ENCODE results near the gene GLYATL2.

Gene GLYATL2

DNA sequence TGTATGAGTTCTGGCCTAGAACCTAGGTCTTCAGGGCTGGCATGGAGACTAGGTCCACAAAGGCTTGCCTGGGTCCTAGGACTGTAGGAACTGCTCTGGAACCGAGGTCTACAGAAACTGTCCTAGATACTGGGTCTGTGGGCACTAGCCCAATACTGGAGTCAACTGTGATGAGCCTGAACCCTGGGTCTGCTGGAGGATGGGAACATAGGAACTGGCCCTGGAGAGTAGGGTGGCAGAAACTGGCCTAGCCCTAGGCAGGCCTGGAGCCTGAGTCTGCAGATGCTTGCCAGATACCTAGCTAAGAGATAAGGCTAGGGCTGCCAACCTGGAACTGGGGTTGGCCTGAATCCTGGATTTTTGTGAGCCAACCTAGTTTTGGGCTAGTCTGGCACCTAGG is 19.2 kb upstream of the GLYATL2 start:
- no peaks in the 10 kb centered on the region for H4K20me1 ChIP-seq (ENCODE audit: insufficient read depth)
- no peak overlapping the region for H2AFZ ChIP-seq (ENCODE audit: low read depth)
- no peaks in the 10 kb centered on the region for H3K36me3 ChIP-seq (ENCODE audit: insufficient read depth)
- H3K27ac ChIP-seq = no peak overlapping the region
- no peak overlapping the region for H3K4me2 ChIP-seq
- H3K9ac ChIP-seq = no peak overlapping the region
- no peaks in the 10 kb centered on the region for H3K27me3 ChIP-seq (ENCODE audit: insufficient read depth, low read depth)
- no peak overlapping the region for H3K4me3 ChIP-seq (IDR thresholded peaks at IDR 0.05; ENCODE audit: insufficient read depth, low read depth, low read length)
- H3K4me1 ChIP-seq (ENCODE audit: low read depth, poor library complexity, severe bottlenecking) = no peaks in the 10 kb centered on the region
- TF ChIP-seq, protein P1, sequence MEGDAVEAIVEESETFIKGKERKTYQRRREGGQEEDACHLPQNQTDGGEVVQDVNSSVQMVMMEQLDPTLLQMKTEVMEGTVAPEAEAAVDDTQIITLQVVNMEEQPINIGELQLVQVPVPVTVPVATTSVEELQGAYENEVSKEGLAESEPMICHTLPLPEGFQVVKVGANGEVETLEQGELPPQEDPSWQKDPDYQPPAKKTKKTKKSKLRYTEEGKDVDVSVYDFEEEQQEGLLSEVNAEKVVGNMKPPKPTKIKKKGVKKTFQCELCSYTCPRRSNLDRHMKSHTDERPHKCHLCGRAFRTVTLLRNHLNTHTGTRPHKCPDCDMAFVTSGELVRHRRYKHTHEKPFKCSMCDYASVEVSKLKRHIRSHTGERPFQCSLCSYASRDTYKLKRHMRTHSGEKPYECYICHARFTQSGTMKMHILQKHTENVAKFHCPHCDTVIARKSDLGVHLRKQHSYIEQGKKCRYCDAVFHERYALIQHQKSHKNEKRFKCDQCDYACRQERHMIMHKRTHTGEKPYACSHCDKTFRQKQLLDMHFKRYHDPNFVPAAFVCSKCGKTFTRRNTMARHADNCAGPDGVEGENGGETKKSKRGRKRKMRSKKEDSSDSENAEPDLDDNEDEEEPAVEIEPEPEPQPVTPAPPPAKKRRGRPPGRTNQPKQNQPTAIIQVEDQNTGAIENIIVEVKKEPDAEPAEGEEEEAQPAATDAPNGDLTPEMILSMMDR (conservative IDR thresholded peaks at IDR 0.05; ENCODE audit: low read depth, low read length) = no peak
- no peaks in the 10 kb centered on the region for H3K79me2 ChIP-seq (ENCODE audit: insufficient read depth, low read depth)

DNA sequence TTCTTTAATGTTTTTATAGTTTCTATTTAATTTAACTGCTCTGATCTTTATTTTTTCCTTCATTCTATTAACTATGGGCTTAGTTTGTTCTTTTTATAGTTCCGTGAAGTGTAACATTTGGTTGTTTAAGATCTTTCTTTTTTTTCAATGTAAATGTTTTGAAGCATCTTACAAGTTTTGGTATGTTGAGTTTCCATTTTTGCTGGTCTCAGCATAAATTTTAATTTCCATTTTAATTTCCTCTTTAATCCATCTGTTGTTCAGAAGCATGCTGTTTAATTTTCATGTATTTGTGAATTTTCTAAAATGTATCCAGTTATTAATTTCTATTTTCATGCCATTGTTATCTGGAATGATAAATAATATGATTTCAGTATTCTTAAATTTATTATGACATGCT is 17.0 kb upstream of the GLYATL2 start:
- TF ChIP-seq, protein P1 (conservative IDR thresholded peaks at IDR 0.05; ENCODE audit: low read depth, low read length) = no peak
- Histone ChIP-seq H4K20me1 (ENCODE audit: insufficient read depth) (no peaks in the 10 kb centered on the region), H3K27ac (no peak overlapping the region), H3K27me3 (ENCODE audit: insufficient read depth, low read depth) (no peaks in the 10 kb centered on the region), H3K4me3 (IDR thresholded peaks at IDR 0.05; ENCODE audit: insufficient read depth, low read depth, low read length) (no peak overlapping the region), H3K4me2 (no peak overlapping the region), H3K9ac (no peak overlapping the region), H3K36me3 (ENCODE audit: insufficient read depth) (no peaks in the 10 kb centered on the region), H3K79me2 (ENCODE audit: insufficient read depth, low read depth) (no peaks in the 10 kb centered on the region), H2AFZ (ENCODE audit: low read depth) (no peak overlapping the region), H3K4me1 (ENCODE audit: low read depth, poor library complexity, severe bottlenecking) (no peaks in the 10 kb centered on the region)

DNA sequence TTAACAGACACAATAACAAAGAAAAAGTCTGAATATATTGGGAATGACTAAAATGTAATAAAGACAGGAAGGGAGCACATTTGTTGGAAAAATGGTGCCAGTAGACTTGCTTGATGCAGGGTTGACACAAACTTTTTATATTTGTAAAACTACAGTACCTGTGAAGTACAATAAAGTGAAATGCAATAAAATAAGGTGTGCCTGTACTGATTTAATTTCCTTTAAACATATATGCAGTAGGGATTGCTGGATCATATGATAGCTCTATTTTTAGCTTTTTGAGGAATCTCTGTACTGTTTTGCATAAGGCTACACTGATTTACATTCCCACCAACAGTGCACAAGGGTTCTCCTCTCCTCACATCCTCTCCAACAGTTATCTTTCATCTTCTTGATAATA is 12.3 kb upstream of the GLYATL2 start:
- Histone ChIP-seq H3K4me2 (no peak overlapping the region), H3K36me3 (ENCODE audit: insufficient read depth) (no peaks in the 10 kb centered on the region), H3K79me2 (ENCODE audit: insufficient read depth, low read depth) (no peaks in the 10 kb centered on the region), H3K4me3 (IDR thresholded peaks at IDR 0.05; ENCODE audit: insufficient read depth, low read depth, low read length) (no peak overlapping the region), H3K27me3 (ENCODE audit: insufficient read depth, low read depth) (no peaks in the 10 kb centered on the region), H3K27ac (no peak overlapping the region), H3K4me1 (ENCODE audit: low read depth, poor library complexity, severe bottlenecking) (no peaks in the 10 kb centered on the region), H2AFZ (ENCODE audit: low read depth) (no peak overlapping the region), H4K20me1 (ENCODE audit: insufficient read depth) (no peaks in the 10 kb centered on the region), H3K9ac (no peak overlapping the region)
- TF ChIP-seq, protein P1 (conservative IDR thresholded peaks at IDR 0.05; ENCODE audit: low read depth, low read length) = no peak

DNA sequence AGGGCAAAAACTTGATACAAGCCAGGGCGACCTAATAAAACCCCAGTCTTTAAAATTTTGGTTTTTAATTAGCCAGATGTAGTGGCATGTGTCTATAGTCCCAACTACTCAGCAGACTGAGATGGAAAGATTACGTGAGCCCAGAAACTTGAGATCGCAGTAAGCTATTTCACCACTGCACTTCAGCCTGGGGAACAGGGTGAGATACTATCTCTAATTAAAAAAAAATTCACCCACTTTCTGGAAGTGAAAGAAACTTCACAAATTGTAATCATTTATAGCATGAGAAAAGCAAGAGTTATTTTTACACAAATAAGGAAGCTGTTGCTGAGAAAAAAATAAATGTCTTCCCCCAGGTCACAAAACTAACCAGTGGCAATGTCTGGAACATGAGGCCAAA is 882 bp upstream of the GLYATL2 start:
- H4K20me1 ChIP-seq (ENCODE audit: insufficient read depth) = no peaks in the 10 kb centered on the region
- no peak overlapping the region for H3K9ac ChIP-seq
- no peaks in the 10 kb centered on the region for H3K36me3 ChIP-seq (ENCODE audit: insufficient read depth)
- H3K4me1 ChIP-seq (ENCODE audit: low read depth, poor library complexity, severe bottlenecking) = peaks cover 4% of the 10 kb centered on the region
- H3K27ac ChIP-seq = no peak overlapping the region
- no peaks in the 10 kb centered on the region for H3K79me2 ChIP-seq (ENCODE audit: insufficient read depth, low read depth)
- H2AFZ ChIP-seq (ENCODE audit: low read depth) = no peak overlapping the region
- no peak overlapping the region for H3K4me2 ChIP-seq
- no peaks in the 10 kb centered on the region for H3K27me3 ChIP-seq (ENCODE audit: insufficient read depth, low read depth)
- H3K4me3 ChIP-seq (IDR thresholded peaks at IDR 0.05; ENCODE audit: insufficient read depth, low read depth, low read length) = no peak overlapping the region
- TF ChIP-seq, protein P1 (conservative IDR thresholded peaks at IDR 0.05; ENCODE audit: low read depth, low read length) = no peak

Data from KMS-11 (cell line).